Glutamatergic neuron (in vitro differentiated cells): ENCODE data around the gene PLXNA1. TPM values are rescaled to one million over a fixed set of nuclear protein-coding genes. Genes with fewer than 3 reads are reported as not detected.

ENCODE experiments used
- DNase-seq: peaks from one replicate; pipeline ENCODE4 v3.0.0; 2022
- H3K27ac Mint-ChIP-seq: one replicate; pipeline ENCODE4 v1.8.0; 2020; ENCODE audit warnings: mild to moderate bottlenecking, mixed read lengths, inconsistent platforms; ENCODE audit not compliant: unreplicated experiment
- H3K27me3 Mint-ChIP-seq: one replicate; pipeline ENCODE4 v1.8.0; 2020; ENCODE audit warnings: mild to moderate bottlenecking, moderate library complexity, mixed read lengths, inconsistent platforms; ENCODE audit not compliant: unreplicated experiment
- H3K36me3 Mint-ChIP-seq: one replicate; pipeline ENCODE4 v1.8.0; 2020; ENCODE audit warnings: mild to moderate bottlenecking, mixed read lengths, inconsistent platforms; ENCODE audit not compliant: unreplicated experiment
- H3K4me1 Mint-ChIP-seq: one replicate; pipeline ENCODE4 v1.8.0; 2020; ENCODE audit warnings: mild to moderate bottlenecking, low read depth, mixed read lengths, inconsistent platforms; ENCODE audit not compliant: unreplicated experiment
- H3K4me3 Mint-ChIP-seq: one replicate; pipeline ENCODE4 v1.8.0; 2020; ENCODE audit warnings: mild to moderate bottlenecking, mixed read lengths, inconsistent platforms; ENCODE audit not compliant: unreplicated experiment
- H3K9me3 Mint-ChIP-seq: one replicate; pipeline ENCODE4 v1.8.0; 2020; ENCODE audit warnings: mild to moderate bottlenecking, moderate library complexity, mixed read lengths, inconsistent platforms; ENCODE audit not compliant: unreplicated experiment
- total RNA-seq: library from RNA; stranded (reverse); fragmentation: NEBNext Ultra II Directional; extraction: Animal tissue kit (Norgen Biotek cat#: 25700); gene quantifications from one replicate; pipeline ENCODE4 v1.2.1, GENCODE V29; 2021; ENCODE audit not compliant: unreplicated experiment
- TF ChIP-seq, protein P1 (sequence below): fragments of 200-600 bp; sonication (generic); IDR thresholded peaks from one replicate; pipeline ENCODE4 v1.5.0; 2021; ENCODE audit not compliant: partially characterized antibody, unreplicated experiment

PLXNA1 gene
- total RNA-seq, 1 donor from 2014 or later, result 110 TPM

DNA sequence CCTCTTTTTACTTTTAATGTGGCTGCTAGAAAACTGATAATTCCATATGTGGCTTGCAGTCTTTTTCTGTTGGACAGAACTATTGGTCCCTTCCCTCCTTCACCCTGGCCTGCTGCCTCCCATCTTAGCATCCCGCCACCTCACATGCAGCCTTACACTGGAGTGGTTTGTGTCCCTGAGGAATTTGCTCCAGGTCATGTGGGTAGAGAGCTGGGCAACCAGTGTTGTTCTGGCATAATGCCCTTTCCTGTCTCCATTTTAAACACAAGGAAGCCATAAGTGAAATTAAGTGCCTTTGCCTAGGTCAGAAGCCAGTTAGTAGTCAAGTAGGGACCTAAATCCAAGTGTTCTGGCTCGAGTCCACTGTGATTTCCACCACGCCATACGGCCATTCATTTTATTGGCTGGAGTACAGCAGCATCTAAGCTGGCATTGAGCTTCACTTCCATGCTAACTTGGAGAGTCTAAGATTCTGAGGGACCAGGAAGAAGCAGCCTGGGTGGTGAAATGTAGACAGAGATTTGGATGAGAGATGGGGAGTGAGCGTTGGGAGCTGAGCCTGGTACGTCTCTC lies 46.0 kb upstream of the PLXNA1 start:
- H3K36me3 Mint-ChIP-seq, result no peaks in the 10 kb centered on the region
- H3K9me3 Mint-ChIP-seq, result peaks cover 1% of the 10 kb centered on the region
- no peak overlapping the region for H3K4me3 Mint-ChIP-seq
- H3K27ac Mint-ChIP-seq, result no peak overlapping the region
- H3K27me3 Mint-ChIP-seq, result peaks cover 1% of the 10 kb centered on the region
- DNase-seq, result no peak
- peaks cover 31% of the 10 kb centered on the region for H3K4me1 Mint-ChIP-seq
- TF ChIP-seq, protein P1, sequence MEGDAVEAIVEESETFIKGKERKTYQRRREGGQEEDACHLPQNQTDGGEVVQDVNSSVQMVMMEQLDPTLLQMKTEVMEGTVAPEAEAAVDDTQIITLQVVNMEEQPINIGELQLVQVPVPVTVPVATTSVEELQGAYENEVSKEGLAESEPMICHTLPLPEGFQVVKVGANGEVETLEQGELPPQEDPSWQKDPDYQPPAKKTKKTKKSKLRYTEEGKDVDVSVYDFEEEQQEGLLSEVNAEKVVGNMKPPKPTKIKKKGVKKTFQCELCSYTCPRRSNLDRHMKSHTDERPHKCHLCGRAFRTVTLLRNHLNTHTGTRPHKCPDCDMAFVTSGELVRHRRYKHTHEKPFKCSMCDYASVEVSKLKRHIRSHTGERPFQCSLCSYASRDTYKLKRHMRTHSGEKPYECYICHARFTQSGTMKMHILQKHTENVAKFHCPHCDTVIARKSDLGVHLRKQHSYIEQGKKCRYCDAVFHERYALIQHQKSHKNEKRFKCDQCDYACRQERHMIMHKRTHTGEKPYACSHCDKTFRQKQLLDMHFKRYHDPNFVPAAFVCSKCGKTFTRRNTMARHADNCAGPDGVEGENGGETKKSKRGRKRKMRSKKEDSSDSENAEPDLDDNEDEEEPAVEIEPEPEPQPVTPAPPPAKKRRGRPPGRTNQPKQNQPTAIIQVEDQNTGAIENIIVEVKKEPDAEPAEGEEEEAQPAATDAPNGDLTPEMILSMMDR, result no peak

DNA sequence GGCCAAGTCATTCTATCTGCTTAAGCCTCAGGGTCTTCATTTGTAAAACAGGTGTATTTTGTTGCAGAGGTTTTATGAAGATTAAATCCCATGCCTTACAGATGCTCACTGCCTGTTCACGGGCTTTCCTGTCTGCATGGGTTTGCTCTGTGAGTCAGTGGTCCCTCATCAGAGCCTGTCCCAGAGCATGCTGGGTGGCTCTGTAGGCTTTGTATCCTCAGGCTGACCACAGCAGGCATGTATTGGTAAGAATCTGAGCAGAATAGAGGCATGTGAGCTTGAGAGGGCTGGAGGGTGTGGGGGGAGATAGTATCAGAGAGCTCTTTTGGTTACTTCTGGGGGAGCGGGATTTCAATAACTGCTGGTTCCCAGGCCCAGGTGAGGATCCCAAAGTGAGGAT lies 45.4 kb upstream of the PLXNA1 start:
- Mint-ChIP-seq H3K4me1 (peaks cover 29% of the 10 kb centered on the region), H3K9me3 (peaks cover 1% of the 10 kb centered on the region), H3K27me3 (no peaks in the 10 kb centered on the region), H3K27ac (no peak overlapping the region), H3K36me3 (no peaks in the 10 kb centered on the region), H3K4me3 (no peak overlapping the region)
- DNase-seq, result no peak
- TF ChIP-seq, protein P1, result no peak

DNA sequence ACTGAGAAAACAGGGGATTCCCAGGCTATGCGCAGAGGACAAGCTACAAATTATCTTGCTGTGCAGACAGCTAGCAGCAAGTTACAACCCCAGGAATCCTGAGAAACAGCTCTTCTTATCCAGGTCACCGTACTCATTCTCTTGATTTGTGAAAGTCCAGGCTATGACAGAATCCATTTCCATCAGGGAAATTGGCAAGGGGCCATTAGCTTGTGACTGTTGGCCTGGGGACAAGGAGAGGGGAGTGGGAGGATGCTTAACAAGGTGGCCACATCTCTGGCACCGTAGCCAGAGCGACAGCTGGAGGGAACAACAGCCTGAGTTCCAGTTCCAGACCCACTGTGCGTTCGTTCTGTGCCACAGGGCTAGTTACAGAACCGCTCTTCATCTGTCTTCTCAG lies 44.9 kb upstream of the PLXNA1 start:
- H3K9me3 Mint-ChIP-seq, result peaks cover 1% of the 10 kb centered on the region
- DNase-seq, result no peak
- no peaks in the 10 kb centered on the region for H3K36me3 Mint-ChIP-seq

DNA sequence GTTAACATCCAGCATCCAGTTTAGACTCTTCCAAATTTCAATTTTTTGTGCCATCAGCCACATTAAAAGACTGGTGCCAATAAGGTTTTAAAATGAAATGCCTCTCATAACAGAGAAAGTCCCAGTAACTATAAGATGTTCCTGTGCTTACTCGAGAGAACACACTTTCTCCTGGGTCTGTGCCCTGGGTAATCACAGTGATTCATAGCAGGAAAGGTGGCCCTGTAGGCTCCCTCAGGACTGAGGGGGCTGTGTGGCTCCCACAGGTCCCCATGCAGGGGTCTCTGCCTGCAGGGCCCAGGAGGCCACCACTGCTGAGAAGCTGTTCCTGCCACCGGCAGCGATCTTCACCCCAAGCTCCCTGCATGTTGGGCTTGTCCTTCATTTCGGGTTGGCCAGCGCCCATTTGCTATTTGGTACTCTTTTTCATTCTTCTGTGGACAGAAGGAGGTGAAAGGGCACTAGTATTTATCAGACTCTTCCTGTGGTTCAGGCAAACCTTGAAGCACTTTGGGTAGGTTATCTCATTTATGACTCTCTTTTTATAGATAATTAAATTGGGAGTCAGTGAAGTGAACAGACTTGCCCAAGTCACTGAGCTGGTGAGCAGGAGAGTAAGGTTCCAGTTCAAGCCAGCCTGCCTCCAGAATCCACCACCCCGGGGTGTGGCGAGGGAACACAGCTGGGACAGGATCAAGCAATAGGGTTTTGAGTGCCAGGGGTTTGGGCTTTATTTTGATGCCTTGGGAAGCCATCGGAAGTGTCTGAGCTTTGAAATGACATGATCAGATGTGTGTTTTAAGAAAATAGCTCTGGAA lies 44.2 kb upstream of the PLXNA1 start:
- no peak for DNase-seq
- TF ChIP-seq, protein P1, result no peak
- Mint-ChIP-seq H3K27ac (no peak overlapping the region), H3K27me3 (peaks cover 2% of the 10 kb centered on the region), H3K36me3 (peaks cover under 1% of the 10 kb centered on the region), H3K4me3 (no peak overlapping the region), H3K4me1 (peaks cover 26% of the 10 kb centered on the region), H3K9me3 (peaks cover 3% of the 10 kb centered on the region)

More for the DNA sequence above, 44.9 kb upstream of the PLXNA1 start:
- no peak overlapping the region for H3K27ac Mint-ChIP-seq
- TF ChIP-seq, protein P1, result no peak
- no peaks in the 10 kb centered on the region for H3K27me3 Mint-ChIP-seq
- no peak overlapping the region for H3K4me3 Mint-ChIP-seq
- peaks cover 29% of the 10 kb centered on the region for H3K4me1 Mint-ChIP-seq

DNA sequence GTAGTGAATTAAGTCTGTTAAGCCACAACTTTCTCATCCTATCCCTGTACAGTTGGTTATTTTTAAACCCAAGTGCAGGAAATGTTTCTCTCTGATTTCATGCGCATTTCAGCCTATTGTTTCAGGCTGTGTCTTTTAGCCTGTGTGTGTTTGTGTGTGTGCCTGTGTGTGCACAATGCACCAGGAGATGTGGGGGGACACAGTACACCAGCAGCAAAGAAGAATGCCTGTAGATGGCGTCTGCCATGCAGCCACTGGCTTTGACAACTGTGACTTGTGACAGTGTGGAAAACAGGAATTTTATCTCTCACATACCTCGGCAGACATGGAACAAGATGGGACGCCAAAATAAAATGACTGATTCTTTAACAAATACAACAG lies 43.6 kb upstream of the PLXNA1 start:
- Mint-ChIP-seq H3K4me3 (no peak overlapping the region), H3K36me3 (peaks cover 4% of the 10 kb centered on the region), H3K27ac (no peak overlapping the region), H3K27me3 (peaks cover 4% of the 10 kb centered on the region), H3K9me3 (peaks cover 6% of the 10 kb centered on the region), H3K4me1 (peaks cover 20% of the 10 kb centered on the region)
- no peak for DNase-seq
- TF ChIP-seq, protein P1, result no peak
